Esophagus muscularis mucosa (tissue), 4 donors: ENCODE data around the gene ORM1. TPM values are rescaled to one million over a fixed set of nuclear protein-coding genes. Genes with fewer than 3 reads are reported as not detected.

Experiments
- DNase-seq: peaks from one replicate; pipeline ENCODE4 v3.0.0-alpha.2; 2017; ENCODE audit errors: extremely low spot score
- H3K27ac ChIP-seq, 4 donors: fragments of 200-600 bp; sonication (generic); replicated peaks in 1 of 4; 1 replicate in 3 of 4; 2 replicates in 1 of 4; pipeline ENCODE4 v1.5.1; 2016 to 2019; ENCODE audit warnings: mild to moderate bottlenecking in 1 of 4
- H3K27me3 ChIP-seq, 4 donors: fragments of 200-600 bp; sonication (generic); one replicate each; pipeline versions ENCODE4 v1.5.1 to v1.6.0; 2016 to 2019
- H3K36me3 ChIP-seq, 4 donors: fragments of 200-600 bp; sonication (generic); one replicate each; pipeline ENCODE4 v1.5.1; 2016 to 2019
- H3K4me1 ChIP-seq, 4 donors: fragments of 200-600 bp; sonication (generic); one replicate each; pipeline ENCODE4 v1.5.1; 2016 to 2019
- H3K4me3 ChIP-seq, 4 donors: fragments of 200-600 bp; sonication (generic); 1 replicate in 2 of 4; 2 replicates in 2 of 4; pipeline ENCODE4 v1.5.1; 2016 to 2019; ENCODE audit warnings: mild to moderate bottlenecking in 4 of 4, moderate library complexity in 1 of 4
- H3K9me3 ChIP-seq, 4 donors: fragments of 200-600 bp; sonication (generic); 1 replicate in 3 of 4; 2 replicates in 1 of 4; pipeline ENCODE4 v1.5.1; 2016 to 2019
- EP300 ChIP-seq: sonication (generic); formaldehyde crosslinking; IDR thresholded peaks from one replicate; pipeline ENCODE4 v1.6.1; 2017; ENCODE audit warnings: antibody characterized with exemption
- POLR2A ChIP-seq: fragments of 450-650 bp; IDR thresholded peaks from one replicate; pipeline ENCODE4 v1.6.1; 2017; ENCODE audit warnings: antibody characterized with exemption, moderate library complexity, mild to moderate bottlenecking, low read depth
- POLR2AphosphoS5 ChIP-seq, 2 donors: sonication (generic); formaldehyde crosslinking; IDR thresholded peaks; one replicate each; pipeline ENCODE4 v1.6.1; 2017; ENCODE audit warnings: antibody characterized with exemption in 2 of 2
- WGBS: methylation state at CpG from one replicate; pipeline ENCODE4 v1.1.5; 2018; 5-methylcytosine and 5-hydroxymethylcytosine counted together
- intact Hi-C: fragments of 100-400 bp; cut with DNase I; formaldehyde crosslinking; loops from one replicate; pipeline ENCODE4 v1.15.1; 2023
- total RNA-seq, 4 donors: library from RNA; depleted of rRNA; stranded (reverse); fragments of >200 nt; gene quantifications; one replicate each; pipeline versions ENCODE4 v1.1.0 to v1.2.1, GENCODE V29; 2016
- TF ChIP-seq, protein P1 (sequence below), 3 experiments: fragments of 200-600 bp in 2 of 3; fragments of 450-650 bp in 1 of 3; sonication (generic) in 2 of 3; IDR thresholded peaks; one replicate each; pipeline ENCODE4 v1.5.1; 2017 to 2019; ENCODE audit warnings: antibody characterized with exemption in 3 of 3, mild to moderate bottlenecking in 2 of 3, moderate library complexity in 1 of 3

The ORM1 gene
- total RNA-seq, 4 donors from 2014 or later, result 1.3 TPM; not detected in 3

DNA sequence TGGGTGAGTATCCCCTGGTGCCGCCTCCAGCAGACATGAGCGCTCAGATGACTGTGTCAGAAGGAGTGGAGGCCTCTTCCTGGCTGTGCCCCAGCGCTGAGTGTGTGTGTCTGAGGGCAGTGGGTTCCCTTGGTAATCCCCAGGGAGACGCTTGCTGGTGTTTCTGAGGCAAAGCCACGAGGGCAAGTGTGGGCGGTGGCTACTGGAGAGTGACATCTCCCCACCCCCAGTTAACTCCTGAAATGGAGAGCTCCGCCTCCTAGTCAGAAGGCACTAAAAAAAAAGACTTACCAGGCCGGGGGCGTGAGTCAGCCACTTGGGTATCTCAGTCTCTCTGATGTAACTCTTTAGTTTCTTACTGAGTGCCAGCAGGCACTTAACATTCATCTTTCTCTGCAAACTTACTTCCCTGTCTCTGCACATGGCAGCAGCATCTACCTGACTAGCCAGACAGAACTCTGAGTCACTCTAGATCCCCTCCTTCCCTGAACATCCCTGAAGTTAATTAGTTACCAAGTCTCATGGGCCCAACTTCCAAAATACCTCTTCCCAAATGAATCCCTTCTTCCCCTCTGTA, 26.1 kb downstream of the ORM1 start:
- Histone ChIP-seq H3K36me3 (peaks cover 37 to 98% (median 76%) of the 10 kb centered on the region in 4 donors), H3K9me3 (no peaks in the 10 kb centered on the region), H3K27me3 (no peaks in the 10 kb centered on the region), H3K4me3 (no peak overlapping the region), H3K27ac (peak overlapping the region; percentile 59 to 73 (median 67)), H3K4me1 (peaks cover 3 to 41% (median 21%) of the 10 kb centered on the region in 4 donors)
- peak; percentile 95 for DNase-seq
- 7% methylated on average over 6 of the region's 9 CpGs for WGBS
- intact Hi-C loops, result loop anchor here (10.0 kb wide), 1 partner anchor 306 kb away; the partner anchor contains the start of gene TEX53
- TF ChIP-seq EP300 (no peak), POLR2A (no peak), POLR2AphosphoS5 (IDR thresholded peaks at IDR 0.05) (peak; percentile 51 to 60)
- TF ChIP-seq, protein P1, sequence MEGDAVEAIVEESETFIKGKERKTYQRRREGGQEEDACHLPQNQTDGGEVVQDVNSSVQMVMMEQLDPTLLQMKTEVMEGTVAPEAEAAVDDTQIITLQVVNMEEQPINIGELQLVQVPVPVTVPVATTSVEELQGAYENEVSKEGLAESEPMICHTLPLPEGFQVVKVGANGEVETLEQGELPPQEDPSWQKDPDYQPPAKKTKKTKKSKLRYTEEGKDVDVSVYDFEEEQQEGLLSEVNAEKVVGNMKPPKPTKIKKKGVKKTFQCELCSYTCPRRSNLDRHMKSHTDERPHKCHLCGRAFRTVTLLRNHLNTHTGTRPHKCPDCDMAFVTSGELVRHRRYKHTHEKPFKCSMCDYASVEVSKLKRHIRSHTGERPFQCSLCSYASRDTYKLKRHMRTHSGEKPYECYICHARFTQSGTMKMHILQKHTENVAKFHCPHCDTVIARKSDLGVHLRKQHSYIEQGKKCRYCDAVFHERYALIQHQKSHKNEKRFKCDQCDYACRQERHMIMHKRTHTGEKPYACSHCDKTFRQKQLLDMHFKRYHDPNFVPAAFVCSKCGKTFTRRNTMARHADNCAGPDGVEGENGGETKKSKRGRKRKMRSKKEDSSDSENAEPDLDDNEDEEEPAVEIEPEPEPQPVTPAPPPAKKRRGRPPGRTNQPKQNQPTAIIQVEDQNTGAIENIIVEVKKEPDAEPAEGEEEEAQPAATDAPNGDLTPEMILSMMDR (IDR thresholded peaks at IDR 0.05), result no peak

DNA sequence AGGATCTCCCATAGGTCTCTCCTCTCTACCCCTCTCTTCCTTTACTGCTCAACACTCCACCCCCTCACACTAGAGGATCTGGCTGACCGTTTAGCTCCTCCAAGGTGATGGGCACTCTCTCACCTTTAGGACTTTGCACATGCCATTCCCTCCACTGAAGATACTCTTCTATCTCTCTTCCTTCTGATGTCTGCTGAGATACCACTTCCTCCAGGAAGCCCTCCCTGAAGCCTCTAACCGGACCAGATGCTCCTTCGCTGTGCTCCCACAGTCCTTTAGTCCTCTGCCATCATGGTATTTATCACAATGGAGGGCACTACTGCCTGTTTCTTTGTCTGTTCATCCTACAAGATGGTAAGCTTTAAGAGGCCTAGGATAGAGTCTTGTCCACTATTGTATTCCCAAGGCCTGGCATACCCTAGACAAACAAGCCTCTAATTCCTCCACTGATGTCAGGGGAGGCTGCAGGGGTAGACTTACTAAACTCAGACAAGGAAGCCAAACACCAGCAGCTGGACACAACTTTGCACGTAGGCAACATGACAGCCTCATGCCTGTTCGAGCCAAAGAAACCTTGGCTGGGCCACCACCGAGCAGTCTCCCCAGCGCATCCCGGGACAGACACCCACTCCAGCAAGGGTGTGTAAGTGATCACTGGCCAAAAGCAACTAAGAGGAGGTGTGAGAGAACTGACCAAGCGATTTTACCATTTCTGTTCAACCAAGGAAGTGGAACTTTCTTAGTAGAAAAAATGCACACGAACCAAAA, 27.0 kb downstream of the ORM1 start:
- intact Hi-C loops, result loop anchor here (5.0 to 10.0 kb wide), 2 partner anchors 37 to 305 kb away; partner anchors contain the start of genes AKNA and TEX53
- Histone ChIP-seq H3K36me3 (peaks cover 36 to 97% (median 73%) of the 10 kb centered on the region in 4 donors), H3K27ac (peak overlapping the region; percentile 59 to 73 (median 62)), H3K4me1 (peaks cover 3 to 41% (median 21%) of the 10 kb centered on the region in 4 donors), H3K9me3 (no peaks in the 10 kb centered on the region), H3K27me3 (no peaks in the 10 kb centered on the region), H3K4me3 (no peak overlapping the region)
- no peak for DNase-seq
- TF ChIP-seq, protein P1 (IDR thresholded peaks at IDR 0.05), result no peak
- no peak for TF ChIP-seq POLR2AphosphoS5 (IDR thresholded peaks at IDR 0.05)
- TF ChIP-seq EP300, result no peak
- TF ChIP-seq POLR2A, result no peak
- WGBS, result 70% methylated on average over 10 of the region's 10 CpGs

GRCh38 chr9:114350636-114351401, 27.9 kb downstream of the ORM1 start:
- DNase-seq, result no peak
- intact Hi-C loops, result loop anchor here (5.0 kb wide), 1 partner anchor 36 kb away; the partner anchor contains the start of gene AKNA
- Histone ChIP-seq H3K36me3 (peaks cover 36 to 97% (median 73%) of the 10 kb centered on the region in 4 donors), H3K4me1 (peaks cover 3 to 41% (median 21%) of the 10 kb centered on the region in 4 donors), H3K4me3 (no peak overlapping the region), H3K9me3 (no peaks in the 10 kb centered on the region), H3K27ac (peak overlapping the region in 2 of 4 donors; percentile 18 to 59), H3K27me3 (no peaks in the 10 kb centered on the region)
- WGBS, result 91% methylated on average over 15 of the region's 16 CpGs
- TF ChIP-seq EP300 (no peak), POLR2AphosphoS5 (IDR thresholded peaks at IDR 0.05) (no peak), POLR2A (no peak)
- TF ChIP-seq, protein P1 (IDR thresholded peaks at IDR 0.05), result no peak

GRCh38 chr9:114351932-114352331, 29.0 kb downstream of the ORM1 start:
- Histone ChIP-seq H3K9me3 (no peaks in the 10 kb centered on the region), H3K27ac (no peak overlapping the region), H3K36me3 (peaks cover 39 to 97% (median 73%) of the 10 kb centered on the region in 4 donors), H3K4me1 (peaks cover 3 to 41% (median 21%) of the 10 kb centered on the region in 4 donors), H3K4me3 (no peak overlapping the region), H3K27me3 (no peaks in the 10 kb centered on the region)
- WGBS, result 77% methylated on average over 4 of the region's 4 CpGs
- intact Hi-C loops, result loop anchor here (5.0 kb wide), 1 partner anchor 35 kb away; the partner anchor contains the start of gene AKNA
- TF ChIP-seq POLR2AphosphoS5 (IDR thresholded peaks at IDR 0.05) (no peak), EP300 (no peak), POLR2A (no peak)
- TF ChIP-seq, protein P1 (IDR thresholded peaks at IDR 0.05), result no peak
- DNase-seq, result no peak
